ENCODE results near the gene WSB1. TPM values are rescaled to one million over a fixed set of nuclear protein-coding genes. Genes with fewer than 3 reads are reported as not detected.
"Not testable (repeated sequence)": the region's sequence is repeated elsewhere in the genome, so short reads cannot be mapped to it uniquely, and the experiment has no call there.

The WSB1 gene
- total and polyA plus RNA-seq, 2 of the 8 experiments (the other 6 are each of a cell fraction or from before 2014, with no cell fraction given), result 113 to 140 TPM

DNA sequence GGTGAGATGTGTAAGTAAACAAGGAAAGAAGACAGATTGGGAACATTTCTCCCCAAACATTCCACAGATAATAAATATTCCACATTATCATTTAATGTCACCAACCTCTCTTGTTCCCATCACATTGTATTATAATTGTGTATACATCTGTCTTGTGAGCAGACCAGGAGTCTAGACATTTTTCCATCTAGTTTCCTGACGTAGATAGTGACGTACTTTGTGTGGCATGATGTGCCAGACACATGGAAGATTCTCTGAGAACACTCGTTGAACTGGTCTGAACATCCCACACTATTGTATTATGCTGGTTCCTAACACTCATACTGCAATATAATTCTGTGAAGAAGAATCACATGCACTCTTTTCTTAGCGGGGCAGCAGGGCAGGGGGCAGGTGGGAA lies 34.0 kb downstream of the WSB1 start (continued):
- TF ChIP-seq RAD21 (IDR thresholded peaks at IDR 0.05 in 1 of 2, conservative IDR thresholded peaks at IDR 0.05 in 1 of 2; ENCODE audit: low read depth in 2 of 2, low read length in 2 of 2) (no peak), RBBP5 (IDR thresholded peaks at IDR 0.05; ENCODE audit: borderline replicate concordance, low read depth, low read length) (no peak), TAF7 (optimal IDR thresholded peaks at IDR 0.05; ENCODE audit: borderline replicate concordance, low read depth, low read length) (no peak), CHD1 (IDR thresholded peaks at IDR 0.05; ENCODE audit: low read depth, low read length) (no peak)

DNA sequence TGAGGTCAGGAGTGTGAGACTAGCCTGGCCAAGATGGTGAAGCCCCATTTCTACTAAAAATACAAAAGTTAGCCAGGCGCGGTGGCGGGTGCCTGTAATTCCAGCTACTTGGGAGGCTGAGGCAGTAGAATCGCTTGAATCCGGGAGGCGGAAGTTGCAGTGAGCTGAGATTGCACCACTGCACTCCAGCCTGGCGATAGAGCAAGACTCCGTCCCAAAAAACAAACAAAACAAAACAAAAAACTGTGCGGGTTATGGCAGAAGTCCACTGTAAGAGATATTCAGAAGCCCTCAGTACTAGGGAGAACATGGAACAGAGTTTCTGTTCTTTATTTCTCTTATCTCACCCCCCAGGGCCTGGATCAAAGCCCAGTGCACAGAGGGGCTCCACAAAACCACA lies 34.8 kb downstream of the WSB1 start:
- H3K4me1 ChIP-seq (replicated peaks in 1 of 4; ENCODE audit: control insufficient read depth in 3 of 4, insufficient read depth in 4 of 4, low read length in 3 of 4); DNase-seq (ENCODE audit: low read depth in 1 of 2, low spot score in 2 of 2); H2AK5ac ChIP-seq (ENCODE audit: low read depth, low read length); H3K9me3 ChIP-seq (ENCODE audit: insufficient read depth in 2 of 2, low read depth in 1 of 2, low read length in 1 of 2); H2BK12ac ChIP-seq (ENCODE audit: low read depth, low read length); H2BK120ac ChIP-seq (replicated peaks; ENCODE audit: low read depth, low read length); H3K18ac ChIP-seq (ENCODE audit: extremely low read depth, low read length); H3K27ac ChIP-seq (ENCODE audit: low read depth, low read length); H3K36me3 ChIP-seq (ENCODE audit: control insufficient read depth in 2 of 4, insufficient read depth in 4 of 4, low read length in 3 of 4); H2BK5ac ChIP-seq (ENCODE audit: low read depth, low read length); H3K23me2 ChIP-seq (ENCODE audit: low read depth, low read length); H4K8ac ChIP-seq (ENCODE audit: extremely low read depth, insufficient read depth, low read length); H3K56ac ChIP-seq (replicated peaks; ENCODE audit: insufficient read length, low read depth, low read length); H3K23ac ChIP-seq (ENCODE audit: insufficient read length); H4K91ac ChIP-seq (replicated peaks; ENCODE audit: insufficient read length, low read length); H4K20me1 ChIP-seq (replicated peaks in 1 of 2; ENCODE audit: control insufficient read depth in 1 of 2, insufficient read depth in 2 of 2, low read length in 2 of 2); H3K9ac ChIP-seq (replicated peaks in 1 of 4; ENCODE audit: extremely low read depth in 1 of 4, low read depth in 3 of 4, low read length in 3 of 4); H2AFZ ChIP-seq (ENCODE audit: low read length); H3K79me1 ChIP-seq (ENCODE audit: low read depth, low read length); FAIRE-seq; H4K5ac ChIP-seq (ENCODE audit: insufficient read length, low read depth, low read length); H3K27me3 ChIP-seq (replicated peaks in 1 of 4; ENCODE audit: control insufficient read depth in 3 of 4, extremely low read depth in 1 of 4, insufficient read depth in 3 of 4, low read length in 3 of 4); H3K4me3 ChIP-seq (ENCODE audit: extremely low read depth in 1 of 4, insufficient read depth in 2 of 4, low read depth in 3 of 4, low read length in 4 of 4); H3K79me2 ChIP-seq (ENCODE audit: control insufficient read depth in 1 of 2, insufficient read depth in 2 of 2, low read length in 2 of 2); H2BK20ac ChIP-seq (ENCODE audit: low read length); H2BK15ac ChIP-seq (ENCODE audit: low read length); H3K4ac ChIP-seq (replicated peaks; ENCODE audit: insufficient read length, low read depth, low read length); H3K14ac ChIP-seq (ENCODE audit: insufficient read length); H3K4me2 ChIP-seq (ENCODE audit: insufficient read depth in 1 of 2, low read depth in 2 of 2, low read length in 2 of 2): not testable (repeated sequence)
- ChIA-PET POLR2A (ENCODE audit: partially characterized antibody) (interaction anchor here (0.9 to 3.4 kb wide), 3 partner anchors 9 to 35 kb away, joined by 3 to 12 read pairs (median 3); partner anchors contain the start of gene WSB1), CTCF (ENCODE audit: partially characterized antibody) (interaction anchor here (1.0 to 2.1 kb wide), 6 partner anchors 9 to 323 kb away, joined by 3 to 6 read pairs (median 4); no protein-coding TSS in a partner anchor)
- 88% methylated on average over 9 of the region's 9 CpGs; no CpG with 5 or more reads in 1 of the 2 experiments for WGBS, 2 experiments (ENCODE audit: extremely low coverage in 1 of 2, insufficient coverage in 1 of 2, insufficient read length in 1 of 2, insufficient replicate concordance in 2 of 2, low coverage in 1 of 2, low lambda C conversion rate in 2 of 2, missing lambda C conversion rate in 1 of 2)

Data from H1 (cell line).